Dermis microvascular lymphatic vessel endothelial cell (primary cell): ENCODE measurements around the gene LRRFIP1. TPM values are rescaled to one million over a fixed set of nuclear protein-coding genes. Genes with fewer than 3 reads are reported as not detected.

Experiments used
- DNase-seq, 2 donors: peaks; one replicate each; pipeline versions ENCODE4 v3.0.0 to v3.0.0-alpha.2; 2010; ENCODE audit warnings: low read depth in 2 of 2
- total RNA-seq: library from RNA; depleted of rRNA; stranded (reverse); fragments of >200 nt; gene quantifications from 2 replicates; pipeline ENCODE4 v1.2.1, GENCODE V29; 2014

Gene LRRFIP1
- total RNA-seq, 1 donor from 2014 or later: 114 TPM

DNA sequence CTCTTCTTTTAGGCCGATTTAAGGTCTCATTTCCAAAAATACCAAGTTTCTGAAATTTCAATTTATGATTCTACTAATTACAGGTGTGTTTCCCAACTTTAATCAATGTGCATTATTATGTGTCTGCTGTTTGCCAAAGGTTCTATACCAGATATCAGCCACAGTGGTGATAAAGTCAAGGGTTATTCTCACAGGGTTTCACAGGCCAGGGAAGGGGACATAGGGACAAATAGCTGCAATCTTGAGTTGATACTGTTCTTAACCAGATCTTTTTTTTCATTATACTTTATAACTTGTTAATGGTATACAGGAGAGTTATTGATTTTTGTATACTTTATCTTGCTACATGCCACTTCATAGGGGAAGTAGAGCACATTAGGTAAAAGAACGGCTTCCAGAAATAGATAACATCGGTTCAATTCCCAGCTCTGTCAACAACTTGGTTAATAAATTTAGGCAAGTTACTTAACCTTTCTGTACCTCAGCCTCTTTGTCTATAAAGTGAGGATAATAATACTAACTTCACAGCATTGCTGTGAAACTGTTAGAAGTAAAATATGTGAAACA lies 200.1 kb downstream of the LRRFIP1 start:
- DNase-seq: no peak

Other genes starting within 250 kb of the LRRFIP1 start
- under 0.01 and 6.6 TPM in 2 replicates for gene COL6A3, start 213.4 kb upstream of the LRRFIP1 start, total RNA-seq
- 0.25 TPM in 1 of 2 replicates, not detected in the other for gene MLPH, start 140.3 kb upstream of the LRRFIP1 start, total RNA-seq
- not detected in 2 replicates for gene PRLH, start 61.0 kb upstream of the LRRFIP1 start, total RNA-seq
- gene RAB17, start 36.9 kb upstream of the LRRFIP1 start, total RNA-seq: 11.8 and 12.3 TPM in 2 replicates
- gene RBM44, start 171.2 kb downstream of the LRRFIP1 start, total RNA-seq: 0.26 and 0.38 TPM in 2 replicates
- gene RAMP1, start 232.0 kb downstream of the LRRFIP1 start, total RNA-seq: not detected in 2 replicates